B cell (primary cell): Measurements from ENCODE around the gene CASKIN1. TPM values are rescaled to one million over a fixed set of nuclear protein-coding genes. Genes with fewer than 3 reads are reported as not detected.

Experiments used
- ATAC-seq: fragments of 200-7000 bp; cut with Tn5 transposase; one replicate; pipeline ENCODE4 v1.10.0; 2021; ENCODE audit warnings: low read depth, mild to moderate bottlenecking, moderate number of reproducible peaks, moderate library complexity
- CTCF ChIA-PET: fragments of 350-600 bp; sonication (Branson Sonifier 250); formaldehyde crosslinking; loops from one replicate; lab custom pipeline; 2021; ENCODE audit warnings: antibody characterized with exemption, inconsistent platforms; lab: Charles Lee
- POLR2A ChIA-PET: fragments of 350-600 bp; sonication (Branson Sonifier 250); formaldehyde crosslinking; loops from one replicate; lab custom pipeline; 2021; ENCODE audit warnings: antibody characterized with exemption; lab: Charles Lee
- DNase-seq: peaks from one replicate; pipeline ENCODE4 v3.0.0; 2013
- H2AFZ ChIP-seq: 2 replicates; pipeline ENCODE4 v1.6.1; 2012; ENCODE audit warnings: mild to moderate bottlenecking, low read depth, low read length; ENCODE audit not compliant: insufficient read depth, poor library complexity, severe bottlenecking
- H3K27ac ChIP-seq, 2 donors: 1 replicate in 1 of 2; 2 replicates in 1 of 2; pipeline ENCODE4 v1.5.1; 2012 to 2013; ENCODE audit warnings: low read length in 2 of 2, mild to moderate bottlenecking in 2 of 2, moderate library complexity in 1 of 2
- H3K27me3 ChIP-seq, 4 experiments: fragments of 200-600 bp in 1 of 4; sonication (generic) in 1 of 4; replicated peaks in 1 of 4; 1 replicate in 2 of 4; 2 replicates in 2 of 4; pipeline versions ENCODE4 v1.6.1 to v1.7.0; 2013 to 2016; ENCODE audit warnings: low read length in 3 of 4, mild to moderate bottlenecking in 2 of 4, mixed read lengths in 1 of 4, moderate library complexity in 1 of 4; ENCODE audit not compliant: insufficient read depth in 4 of 4, control insufficient read depth in 3 of 4; ENCODE audit errors: control extremely low read depth in 1 of 4
- H3K36me3 ChIP-seq, 2 experiments: replicated peaks in 1 of 2; 1 replicate in 1 of 2; 2 replicates in 1 of 2; pipeline versions ENCODE4 v1.6.1 to v1.7.1; 2013; ENCODE audit warnings: low read length in 1 of 2; ENCODE audit not compliant: insufficient read depth in 2 of 2, control insufficient read depth in 1 of 2; ENCODE audit errors: control extremely low read depth in 1 of 2, extremely low read depth in 1 of 2
- H3K4me1 ChIP-seq, 2 donors: fragments of 200-600 bp in 1 of 2; sonication (generic) in 1 of 2; 1 replicate in 1 of 2; 2 replicates in 1 of 2; pipeline versions ENCODE4 v1.5.1 to v1.6.1; 2013 to 2017; ENCODE audit warnings: low read length in 2 of 2; ENCODE audit not compliant: control insufficient read depth in 2 of 2, insufficient read depth in 2 of 2
- H3K4me2 ChIP-seq: replicated peaks from 2 replicates; pipeline ENCODE3; 2012; ENCODE audit warnings: mild to moderate bottlenecking, low read depth, low read length; ENCODE audit not compliant: poor library complexity, severe bottlenecking
- H3K4me3 ChIP-seq, 5 experiments: fragments of 200-600 bp in 1 of 5; sonication (generic) in 1 of 5; 1 replicate in 3 of 5; 2 replicates in 2 of 5; pipeline versions ENCODE4 v1.5.1 to v1.7.0; 2011 to 2016; ENCODE audit warnings: low read length in 4 of 5, mild to moderate bottlenecking in 4 of 5, low read depth in 2 of 5, control low read depth in 1 of 5, moderate library complexity in 1 of 5; ENCODE audit not compliant: insufficient read depth in 1 of 5; ENCODE audit errors: control extremely low read depth in 1 of 5, extremely low read depth in 1 of 5
- H3K79me2 ChIP-seq: fragments of 200-600 bp; sonication (generic); one replicate; pipeline ENCODE4 v1.6.0; 2016; ENCODE audit warnings: low read length; ENCODE audit not compliant: control insufficient read depth, insufficient read depth
- H3K9ac ChIP-seq: fragments of 200-600 bp; sonication (generic); 2 replicates; pipeline ENCODE4 v1.6.1; 2017; ENCODE audit warnings: mild to moderate bottlenecking, low read length, moderate library complexity
- H3K9me3 ChIP-seq, 3 donors: one replicate each; pipeline versions ENCODE4 v1.6.1 to v1.7.1; 2013; ENCODE audit warnings: low read length in 2 of 3; ENCODE audit not compliant: control insufficient read depth in 2 of 3, insufficient read depth in 1 of 3; ENCODE audit errors: control extremely low read depth in 1 of 3
- H4K20me1 ChIP-seq: 2 replicates; pipeline ENCODE4 v1.6.0; 2012; ENCODE audit warnings: mild to moderate bottlenecking, low read length; ENCODE audit not compliant: insufficient read depth, control insufficient read depth, poor library complexity, severe bottlenecking
- H3K27ac Mint-ChIP-seq: one replicate; pipeline ENCODE4 v1.8.0; 2021; ENCODE audit warnings: mixed read lengths
- H3K27me3 Mint-ChIP-seq: one replicate; pipeline ENCODE4 v1.8.0; 2021; ENCODE audit warnings: mixed read lengths
- H3K4me1 Mint-ChIP-seq: one replicate; pipeline ENCODE4 v1.8.0; 2021; ENCODE audit warnings: mixed read lengths
- H3K4me3 Mint-ChIP-seq: one replicate; pipeline ENCODE4 v1.8.0; 2021; ENCODE audit warnings: mixed read lengths
- H3K9me3 Mint-ChIP-seq: one replicate; pipeline ENCODE4 v1.8.0; 2022; ENCODE audit warnings: mixed read lengths; ENCODE audit not compliant: insufficient read depth
- EZH2 ChIP-seq: IDR thresholded peaks from 2 replicates; pipeline ENCODE4 v1.6.1; 2012; ENCODE audit warnings: borderline replicate concordance, low read depth, mild to moderate bottlenecking, moderate library complexity, low read length; ENCODE audit not compliant: insufficient read depth, poor library complexity, severe bottlenecking
- WGBS: methylation state at CpG from one replicate; pipeline ENCODE4 v1.1.5; 2013; ENCODE audit warnings: missing lambda C conversion rate; ENCODE audit not compliant: insufficient coverage; 5-methylcytosine and 5-hydroxymethylcytosine counted together
- intact Hi-C: fragments of 100-400 bp; cut with micrococcal nuclease; formaldehyde crosslinking; loops from one replicate; pipeline ENCODE4 v1.10.0; 2022
- polyA plus RNA-seq: library from polyadenylated mRNA; depleted of rRNA; stranded (reverse); fragments of >200 nt; gene quantifications from 2 replicates; pipeline ENCODE4 v1.2.3, GENCODE V29; 2012
- total RNA-seq, 2 donors: library from RNA; stranded (reverse); fragments of 120-200 nt in 1 of 2; gene quantifications; 1 replicate in 1 of 2; 2 replicates in 1 of 2; pipeline versions ENCODE4 v1.2.3 to v1.2.4, GENCODE V29; 2013 to 2022
- TF ChIP-seq, protein P1 (sequence below): fragments of 200-600 bp; IDR thresholded peaks from one replicate; pipeline ENCODE4 v1.8.0; 2022; ENCODE audit warnings: antibody characterized with exemption, mild to moderate bottlenecking

Gene CASKIN1
- total and polyA plus RNA-seq, 2 donors (not counting 1 experiment from before 2014, with no cell fraction given): 0.01 TPM; not detected in 1

DNA sequence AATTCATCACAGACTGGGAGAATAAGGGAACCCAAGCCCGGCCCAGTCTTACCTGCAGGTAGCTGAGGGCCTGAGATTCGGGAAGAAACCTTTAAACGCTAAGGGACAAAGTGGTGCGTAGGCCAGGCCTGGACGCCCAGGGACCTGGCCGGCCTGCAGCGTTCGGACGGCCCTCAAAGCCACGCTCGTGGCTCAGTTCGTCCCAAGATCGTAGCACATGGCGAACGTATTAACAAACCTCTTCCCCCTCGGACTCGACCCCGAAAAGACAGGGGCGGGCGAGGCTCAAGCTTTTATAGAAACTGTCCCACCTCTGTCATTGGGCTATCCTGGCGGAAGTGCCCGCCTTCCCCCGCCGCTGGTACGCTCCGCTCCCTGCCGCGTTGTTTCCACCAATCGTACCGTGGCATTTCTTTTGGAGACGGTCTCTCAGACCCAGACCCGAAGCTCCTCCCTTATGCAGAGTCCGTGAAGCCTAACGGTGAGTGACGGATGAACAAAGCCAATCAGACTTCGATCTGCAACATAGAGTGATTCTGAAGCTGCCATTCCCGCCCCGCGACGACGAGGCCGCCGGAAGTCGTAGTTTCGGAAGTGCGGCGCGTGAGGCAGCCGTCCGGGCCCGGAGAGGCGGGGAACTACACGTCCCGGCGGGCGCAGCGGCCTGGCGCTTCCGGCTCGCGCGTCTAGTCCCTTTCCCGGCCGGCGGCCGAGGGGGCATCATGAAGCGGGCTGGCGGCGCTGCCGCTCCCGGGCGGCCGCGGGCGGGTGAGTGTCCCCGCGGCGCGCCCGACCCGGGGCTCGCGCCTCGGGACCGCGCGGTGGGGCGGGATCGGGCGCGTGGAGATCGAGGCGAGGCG is 41.1 kb downstream of the CASKIN1 start, which contains the start of gene TRAF7:
TRAF7 (plus strand) TSS at position 692 of the 860 bp plus-strand sequence. CDS start 8,139 bp downstream, outside the sequence.
- peak within 1 kb of the TSS; percentile 99 for H3K9ac ChIP-seq
- intact Hi-C loops: loop anchor here (1.0 to 10.0 kb wide), 15 partner anchors 15 to 749 kb away; partner anchors contain the start of genes ATP6V0C, E4F1, ECI1 and MLST8
- peaks cover 70% of the 10 kb centered on the region for H3K4me1 Mint-ChIP-seq
- peaks cover 43 to 77% of the 10 kb centered on the region in 2 donors for H3K4me1 ChIP-seq
- peak within 1 kb of the TSS; percentile 66 to 84 for H3K27ac ChIP-seq
- peaks cover 85% of the 10 kb centered on the region for H4K20me1 ChIP-seq
- WGBS: under 1% methylated on average over 94 of the region's 94 CpGs
- H3K4me3 ChIP-seq: peak within 1 kb of the TSS; percentile 71 to 100 (median 90)
- H3K27ac Mint-ChIP-seq: peak within 1 kb of the TSS; percentile 81
- H3K9me3 Mint-ChIP-seq: no peaks in the 10 kb centered on the region
- peaks cover 86% of the 10 kb centered on the region for H3K79me2 ChIP-seq
- ChIA-PET POLR2A (interaction anchor here (0.6 to 1.8 kb wide), 25 partner anchors 9 to 1348 kb away, joined by 3 to 16 read pairs (median 4); partner anchors contain the start of genes ATP6V0C, ECI1, MLST8 and MSRB1), CTCF (interaction anchor here (0.6 to 5.9 kb wide), 25 partner anchors 8 to 988 kb away, joined by 3 to 72 read pairs (median 4); partner anchors contain the start of genes E4F1, ECI1, MLST8 and NHERF2)
- H3K4me2 ChIP-seq: peak within 1 kb of the TSS; percentile 98
- H3K27me3 Mint-ChIP-seq: no peaks in the 10 kb centered on the region
- H3K27me3 ChIP-seq: no peaks in the 10 kb centered on the region
- H3K9me3 ChIP-seq: no peaks in the 10 kb centered on the region
- TF ChIP-seq, protein P1, sequence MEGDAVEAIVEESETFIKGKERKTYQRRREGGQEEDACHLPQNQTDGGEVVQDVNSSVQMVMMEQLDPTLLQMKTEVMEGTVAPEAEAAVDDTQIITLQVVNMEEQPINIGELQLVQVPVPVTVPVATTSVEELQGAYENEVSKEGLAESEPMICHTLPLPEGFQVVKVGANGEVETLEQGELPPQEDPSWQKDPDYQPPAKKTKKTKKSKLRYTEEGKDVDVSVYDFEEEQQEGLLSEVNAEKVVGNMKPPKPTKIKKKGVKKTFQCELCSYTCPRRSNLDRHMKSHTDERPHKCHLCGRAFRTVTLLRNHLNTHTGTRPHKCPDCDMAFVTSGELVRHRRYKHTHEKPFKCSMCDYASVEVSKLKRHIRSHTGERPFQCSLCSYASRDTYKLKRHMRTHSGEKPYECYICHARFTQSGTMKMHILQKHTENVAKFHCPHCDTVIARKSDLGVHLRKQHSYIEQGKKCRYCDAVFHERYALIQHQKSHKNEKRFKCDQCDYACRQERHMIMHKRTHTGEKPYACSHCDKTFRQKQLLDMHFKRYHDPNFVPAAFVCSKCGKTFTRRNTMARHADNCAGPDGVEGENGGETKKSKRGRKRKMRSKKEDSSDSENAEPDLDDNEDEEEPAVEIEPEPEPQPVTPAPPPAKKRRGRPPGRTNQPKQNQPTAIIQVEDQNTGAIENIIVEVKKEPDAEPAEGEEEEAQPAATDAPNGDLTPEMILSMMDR: no peak
- no peak for TF ChIP-seq EZH2
- ATAC-seq (peak; percentile 93), DNase-seq (peak; percentile 100)
- H3K36me3 ChIP-seq: peaks cover 0 to 18% of the 10 kb centered on the region in 2 experiments
- H3K4me3 Mint-ChIP-seq: peak within 1 kb of the TSS; percentile 93
- peak within 1 kb of the TSS; percentile 58 for H2AFZ ChIP-seq
